HG02970 (cell line): ENCODE data around the gene PANK2.

Experiments used
- ATAC-seq: cut with Tn5 transposase; IDR thresholded peaks from one replicate; pipeline ENCODE4 v1.9.1; 2021; ENCODE audit warnings: mild to moderate bottlenecking, moderate library complexity, moderate number of reproducible peaks; ENCODE audit not compliant: unreplicated experiment, low FRiP score

The PANK2 gene

DNA sequence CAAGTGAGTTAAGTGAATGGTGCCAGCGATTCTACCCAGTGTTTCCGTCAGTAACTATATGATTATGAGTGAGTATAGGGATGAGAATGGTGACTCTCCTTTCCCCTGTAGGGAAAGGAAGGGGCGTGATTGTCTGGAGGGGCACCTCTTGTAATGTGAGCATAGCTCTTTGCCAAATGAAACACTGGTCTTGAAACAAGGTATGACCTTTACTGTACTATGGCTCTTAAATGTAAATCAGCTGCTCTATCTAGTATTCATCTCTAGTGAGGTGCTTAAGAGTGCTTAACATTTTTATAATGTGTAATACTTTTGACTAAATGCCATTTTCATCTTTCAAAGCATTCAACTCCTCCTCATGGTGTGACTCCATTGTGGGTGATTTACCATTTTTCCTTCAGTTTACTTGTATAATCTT, 11.0 kb downstream of the PANK2 start:
- ATAC-seq: no peak

- no peak for ATAC-seq
Observed at GRCh38 chr20:3901028-3901705, 12.0 kb downstream of the PANK2 start.

DNA sequence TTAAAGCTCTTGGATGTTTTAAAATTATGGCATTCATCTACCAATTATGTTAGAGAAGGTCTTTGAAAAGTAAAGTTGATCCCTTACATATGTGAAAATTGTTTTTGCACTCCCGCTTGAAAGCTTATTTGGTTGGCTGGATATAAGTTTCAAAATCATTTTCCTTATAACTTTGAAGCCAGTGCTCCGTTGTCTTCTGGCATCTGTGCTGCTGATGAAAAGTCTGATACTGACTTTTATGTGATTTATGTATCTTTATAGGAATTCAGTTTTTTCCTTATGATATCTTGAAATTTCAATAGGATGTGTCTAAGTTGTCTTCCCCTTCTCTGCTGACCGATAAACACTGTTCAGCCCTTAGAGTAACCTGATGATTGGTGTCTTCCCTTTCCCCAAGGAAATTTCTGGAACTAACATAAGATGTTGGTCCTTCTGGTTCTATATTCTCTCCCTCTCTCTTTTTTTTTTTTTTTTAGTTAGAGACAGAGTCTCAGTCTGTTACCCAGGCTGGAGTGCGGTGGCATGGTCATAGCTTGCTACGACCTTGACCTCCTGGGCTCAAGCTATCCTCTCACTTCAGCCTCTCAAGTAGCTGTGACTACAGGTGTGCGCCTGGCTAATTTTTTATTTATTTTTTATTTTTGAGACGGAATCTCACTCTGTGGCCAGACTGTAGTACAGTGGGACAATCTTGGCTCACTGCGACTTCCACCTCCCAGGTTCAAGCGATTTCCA, 12.7 kb downstream of the PANK2 start:
- no peak for ATAC-seq

- no peak for ATAC-seq
Observed at GRCh38 chr20:3902446-3902845, 13.3 kb downstream of the PANK2 start.

DNA sequence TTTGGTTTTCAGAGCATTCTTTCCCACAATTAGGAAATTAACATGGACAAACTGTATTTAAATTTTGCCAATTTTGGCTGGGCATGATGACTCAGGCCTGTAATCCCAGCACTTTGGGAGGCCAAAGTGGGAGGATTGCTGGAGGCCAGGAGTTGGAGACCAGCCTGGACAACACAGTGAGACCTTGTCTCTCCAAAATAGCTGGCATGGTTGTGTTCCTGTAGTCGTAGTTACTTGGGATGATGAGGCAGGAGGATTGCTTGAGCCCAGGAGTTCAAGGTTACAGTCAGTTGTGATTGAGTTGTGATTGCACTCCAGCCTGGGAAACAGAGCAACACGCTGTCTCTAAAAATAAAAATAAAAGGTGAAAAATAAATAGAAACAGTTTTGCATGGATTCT, 15.0 kb downstream of the PANK2 start:
- no peak for ATAC-seq

- no peak for ATAC-seq
Observed at GRCh38 chr20:3904857-3905256, 15.7 kb downstream of the PANK2 start.

DNA sequence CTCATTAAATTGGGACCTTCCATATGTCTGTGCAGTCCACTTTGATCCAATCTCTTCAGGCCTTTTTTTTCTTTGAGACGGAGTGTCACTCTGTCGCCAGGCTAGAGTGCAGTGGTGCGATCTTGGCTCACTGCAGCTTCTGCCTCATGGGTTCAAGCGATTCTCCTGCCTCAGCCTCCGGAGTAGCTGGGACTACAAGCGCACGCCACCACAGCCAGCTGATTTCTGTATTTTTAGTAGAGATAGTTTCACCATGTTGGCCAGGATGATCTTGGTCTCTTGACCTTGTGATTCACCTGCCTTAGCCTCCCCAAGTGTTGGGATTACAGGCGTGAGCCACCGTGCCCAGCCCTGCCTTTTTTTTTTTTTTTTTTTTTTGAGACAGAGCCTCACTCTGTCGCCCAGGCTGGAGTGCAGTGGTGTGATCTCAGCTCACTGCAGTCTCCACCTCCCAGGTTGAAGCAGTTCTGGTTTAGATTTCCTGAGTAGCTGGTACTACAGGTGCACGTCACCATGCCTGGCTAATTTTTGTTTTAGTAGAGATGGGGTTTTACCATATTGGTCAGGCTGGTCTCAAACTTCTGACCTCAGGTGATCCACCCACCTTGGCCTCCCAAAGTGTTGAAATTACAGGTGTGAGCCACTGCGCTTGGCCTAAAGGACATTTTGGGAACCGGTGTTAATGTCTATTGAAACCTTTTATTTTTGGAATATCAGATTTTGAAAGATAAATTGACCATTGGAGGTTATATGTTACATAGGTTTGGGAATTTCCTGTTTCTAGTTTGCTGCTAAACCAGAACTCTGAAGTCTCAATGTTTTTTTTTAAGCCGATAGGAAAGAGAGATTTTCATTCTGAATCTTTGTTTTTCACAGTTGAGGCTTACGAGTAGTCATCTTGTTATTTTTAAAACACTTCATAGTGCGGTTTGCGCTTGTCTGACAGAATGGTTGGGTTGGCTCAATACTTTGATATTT, 17.8 kb downstream of the PANK2 start:
- ATAC-seq: peak; percentile 67

DNA sequence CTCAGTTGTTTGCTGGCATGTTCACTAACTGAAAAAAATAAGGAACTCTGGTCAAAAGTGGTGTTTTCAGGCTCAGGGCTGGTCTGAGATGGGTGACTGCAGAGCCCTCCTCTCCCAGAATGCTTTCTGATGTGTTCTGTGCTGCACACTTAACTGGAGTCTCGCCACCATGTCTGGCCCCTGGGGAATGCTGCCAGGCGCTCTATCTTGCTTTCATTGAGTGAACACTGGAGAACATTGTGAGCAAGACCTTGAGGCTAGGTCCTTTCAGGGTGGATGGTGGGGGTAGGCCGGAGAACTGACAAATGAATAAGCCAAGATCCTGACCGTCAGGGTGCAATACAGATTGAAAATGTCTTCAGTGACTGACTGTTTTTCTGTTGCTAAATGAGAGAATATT, 19.5 kb downstream of the PANK2 start:
- no peak for ATAC-seq

GRCh38 chr20:3909952-3910366, 20.8 kb downstream of the PANK2 start:
- no peak for ATAC-seq

- ATAC-seq: no peak
Observed at GRCh38 chr20:3910853-3911252, 21.7 kb downstream of the PANK2 start.

- ATAC-seq: no peak
Observed at GRCh38 chr20:3911956-3912355, 22.8 kb downstream of the PANK2 start.

DNA sequence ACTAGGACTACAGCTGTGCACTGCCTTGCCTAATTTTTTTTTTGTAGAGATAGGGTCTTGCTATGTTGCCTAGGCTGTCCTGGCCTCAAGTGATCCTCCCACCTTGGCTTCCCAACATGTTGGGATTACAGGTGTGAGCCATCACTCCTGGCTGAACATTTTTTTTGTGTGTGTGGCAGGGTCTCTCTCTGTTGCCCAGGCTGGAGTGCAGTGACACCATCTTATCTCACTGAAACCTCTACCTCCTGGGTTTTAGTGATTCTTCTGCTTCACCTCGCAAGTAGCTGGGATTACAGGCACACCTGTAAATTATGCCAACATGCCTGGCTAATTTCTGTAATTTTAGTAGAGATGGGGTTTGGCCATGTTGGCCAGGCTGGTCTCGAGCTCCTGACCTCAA, 25.3 kb downstream of the PANK2 start:
- no peak for ATAC-seq

DNA sequence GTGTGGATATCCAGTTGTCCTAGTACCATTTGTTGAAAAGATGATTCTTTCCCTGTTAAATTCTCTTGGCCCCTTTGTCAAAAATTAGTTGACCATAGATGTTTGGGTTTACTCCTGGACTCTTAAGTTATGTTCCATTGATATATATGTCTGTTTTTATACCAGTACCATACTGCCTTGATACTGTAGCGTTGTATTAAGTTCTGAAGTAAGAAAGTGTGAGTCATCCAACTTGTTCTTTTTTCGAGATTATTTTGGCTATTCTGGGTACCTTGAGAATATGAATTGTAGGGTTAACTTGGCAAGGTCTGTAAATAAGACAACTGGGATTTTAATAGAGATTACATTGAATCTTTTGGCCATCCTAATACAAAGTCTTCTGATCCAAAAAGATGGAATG, 26.5 kb downstream of the PANK2 start:
- no peak for ATAC-seq

- no peak for ATAC-seq
Observed at GRCh38 chr20:3916364-3916763, 27.2 kb downstream of the PANK2 start.

- no peak for ATAC-seq
Observed at GRCh38 chr20:3919352-3919751, 30.2 kb downstream of the PANK2 start.

DNA sequence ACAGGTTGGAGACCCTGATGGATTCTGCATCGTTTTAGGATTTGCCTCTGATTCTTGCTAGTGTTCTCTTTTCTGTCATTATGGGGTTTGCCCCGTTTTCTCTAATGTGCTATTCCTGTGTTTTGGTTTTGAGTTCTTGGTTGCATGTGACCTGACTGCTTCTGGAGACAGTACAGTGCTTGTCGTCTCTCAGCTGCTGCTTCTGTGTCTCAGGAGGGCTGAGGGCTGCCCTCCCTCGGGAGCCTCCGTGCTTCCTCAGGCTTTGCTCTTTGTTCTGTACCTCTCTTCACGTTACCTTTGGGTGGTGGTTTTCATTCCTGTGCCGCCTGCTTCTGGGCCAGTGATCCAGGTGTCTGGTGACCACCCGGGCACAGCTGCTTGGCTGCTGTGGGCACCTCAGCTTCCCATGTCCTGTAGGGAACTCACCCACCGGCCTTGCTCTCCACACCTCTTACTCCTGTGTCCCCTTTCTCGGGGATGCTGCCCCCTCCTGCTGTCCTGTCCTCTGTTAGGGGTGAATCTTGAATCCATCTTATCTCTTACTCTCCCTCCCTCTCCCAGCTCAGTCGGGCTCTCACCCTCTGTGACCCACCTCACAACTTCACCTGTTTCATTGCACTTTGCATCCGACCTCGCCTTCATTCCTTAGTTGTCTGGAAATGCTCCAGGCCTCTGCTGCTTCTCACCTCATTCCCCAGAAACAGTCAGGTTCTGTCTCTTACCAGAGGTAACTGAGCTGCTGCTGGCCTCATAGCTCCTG, 33.2 kb downstream of the PANK2 start:
- ATAC-seq: no peak

- ATAC-seq: no peak
Observed at GRCh38 chr20:3922983-3923339, 33.8 kb downstream of the PANK2 start.

- no peak for ATAC-seq
Observed at GRCh38 chr20:3923818-3924217, 34.6 kb downstream of the PANK2 start.

DNA sequence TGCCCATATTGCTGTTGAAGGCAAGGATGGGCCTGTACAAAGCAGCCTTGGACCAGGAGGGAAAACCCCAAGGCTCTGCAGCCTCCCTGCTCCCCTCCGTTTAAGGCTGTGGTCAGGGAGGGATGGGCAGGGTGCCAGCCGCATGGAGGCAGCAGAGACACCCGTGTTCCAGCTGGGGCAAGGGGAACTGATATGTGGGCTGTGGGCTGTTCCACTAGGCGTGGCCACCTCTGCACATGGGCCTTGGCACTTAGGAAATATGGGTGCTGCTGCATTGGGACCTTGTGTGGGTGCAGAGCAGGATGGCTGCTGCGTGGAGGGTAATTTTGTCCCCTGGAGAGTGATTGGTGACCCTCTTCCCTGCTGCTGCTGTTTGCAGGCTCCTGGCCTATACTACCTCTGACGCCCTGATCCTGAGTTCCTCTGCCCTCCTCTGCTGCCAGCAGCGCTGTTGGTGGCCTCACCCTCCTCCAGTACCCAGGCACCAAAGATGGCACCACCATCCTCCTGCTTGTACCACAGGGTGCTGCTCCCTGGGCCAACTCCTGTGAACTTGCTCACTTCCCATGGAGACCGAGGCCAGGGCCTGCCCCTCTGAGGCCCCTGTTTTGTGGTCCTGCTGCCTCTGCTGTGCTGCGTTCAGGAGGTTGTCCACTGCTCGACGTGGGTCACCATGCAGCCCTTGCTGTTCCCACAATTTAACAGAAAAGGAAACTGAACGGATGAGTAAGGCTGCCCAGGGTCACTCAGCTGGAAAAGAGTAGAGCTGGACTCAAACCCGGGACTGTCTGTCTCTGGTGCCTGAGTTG, 35.3 kb downstream of the PANK2 start:
- no peak for ATAC-seq
